ENCODE data around the gene FAU.

The FAU gene

GRCh38 chr11:65135633-65136145 lies 13.8 kb upstream of the FAU start:
- DNase-seq, result no peak

GRCh38 chr11:65134952-65135632 lies 13.2 kb upstream of the FAU start:
- DNase-seq, result peak; percentile 87

GRCh38 chr11:65134240-65134951 lies 12.5 kb upstream of the FAU start, which contains the start of gene SYVN1:
SYVN1 (minus strand) TSS chr11:65134519; CDS start chr11:65133601, 918 bp downstream.
- peak; percentile 90 for DNase-seq

GRCh38 chr11:65133724-65134123 lies 11.8 kb upstream of the FAU start:
- DNase-seq, result no peak

GRCh38 chr11:65132988-65133700 lies 11.2 kb upstream of the FAU start:
- DNase-seq, result peak; percentile 70

GRCh38 chr11:65132238-65132987 lies 10.5 kb upstream of the FAU start:
- DNase-seq, result no peak

- no peak for DNase-seq
Measured at GRCh38 chr11:65131895-65132237, 9.9 kb upstream of the FAU start.

- no peak for DNase-seq
Measured at GRCh38 chr11:65131417-65131776, 9.5 kb upstream of the FAU start.

GRCh38 chr11:65130631-65131416 lies 8.9 kb upstream of the FAU start:
- DNase-seq, result no peak

- no peak for DNase-seq
Measured at GRCh38 chr11:65129649-65130441, 7.9 kb upstream of the FAU start.

- no peak for DNase-seq
Measured at GRCh38 chr11:65128182-65129145, 6.5 kb upstream of the FAU start.

- no peak for DNase-seq
Measured at GRCh38 chr11:65127473-65128181, 5.7 kb upstream of the FAU start.

- no peak for DNase-seq
Measured at GRCh38 chr11:65126624-65127274, 4.8 kb upstream of the FAU start.

- no peak for DNase-seq
Measured at GRCh38 chr11:65125197-65126056, 3.5 kb upstream of the FAU start.

GRCh38 chr11:65124480-65125196 lies 2.7 kb upstream of the FAU start:
- DNase-seq, result no peak

GRCh38 chr11:65121447-65121864 lies 478 bp downstream of the FAU start:
- peak; percentile 36 for DNase-seq

- DNase-seq, result no peak
Measured at GRCh38 chr11:65120831-65121230, 1.1 kb downstream of the FAU start.
